K562 (cell line): Measurements from ENCODE around the gene HMOX2. TPM values are rescaled to one million over a fixed set of nuclear protein-coding genes. Genes with fewer than 3 reads are reported as not detected.

Experiments
- ATAC-seq: fragments of 200-7000 bp; cut with Tn5 transposase; 3 replicates; pipeline ENCODE4 v1.9.1; 2020; ENCODE audit warnings: moderate library complexity
- BruUV-seq: library from RNA; stranded (reverse); fragments of 400-500 nt; replicated peaks from 2 replicates; lab custom pipeline; 2021; lab: Mats Ljungman, UMichigan
- CTCF ChIA-PET: fragments of 300-600 bp; formaldehyde crosslinking; extraction: SDS; loops from one replicate; lab custom pipeline; 2021; ENCODE audit warnings: low intra/inter-chr PET ratio; lab: Yijun Ruan, JAX
- POLR2A ChIA-PET: fragments of 300-600, 350-650 bp; sonication (Branson Sonifier 250); formaldehyde crosslinking; extraction: SDS; loops from one replicate; lab custom pipeline; 2021; ENCODE audit warnings: antibody characterized with exemption, inconsistent platforms; lab: Yijun Ruan, JAX
- DNase-seq, 4 experiments: peaks; one replicate each; pipeline versions ENCODE4 v3.0.0 to v3.0.0-alpha.2; 2011 to 2018; ENCODE audit warnings: low spot score in 3 of 4, mixed read lengths in 3 of 4; ENCODE audit errors: extremely low read depth in 1 of 4
- FAIRE-seq: peaks from 2 replicates; lab custom pipeline; 2011; peaks lifted over from hg19 to GRCh38; lab: Jason Lieb, UNC
- H2AFZ ChIP-seq: 2 replicates; pipeline ENCODE4 v1.6.0; 2011; ENCODE audit warnings: low read depth, low read length, control low read depth, inconsistent platforms
- H3K27ac ChIP-seq: fragments of 200-600 bp; 3 replicates; pipeline ENCODE4 v1.8.0; 2011; ENCODE audit warnings: low read depth, mild to moderate bottlenecking, control low read depth, inconsistent platforms, low read length, moderate library complexity, mixed read lengths; ENCODE audit errors: extremely low read depth
- H3K27me3 ChIP-seq, 2 experiments: fragments of 300-600 bp in 1 of 2; 2 replicates in 1 of 2; 3 replicates in 1 of 2; pipeline versions ENCODE4 v1.6.0 to v1.8.0; 2011; ENCODE audit warnings: inconsistent platforms in 2 of 2, low read length in 2 of 2, mild to moderate bottlenecking in 1 of 2, mixed read lengths in 1 of 2, moderate library complexity in 1 of 2; ENCODE audit not compliant: control insufficient read depth in 2 of 2, insufficient read depth in 2 of 2
- H3K36me3 ChIP-seq: fragments of 300-600 bp; 3 replicates; pipeline ENCODE4 v1.8.0; 2011; ENCODE audit warnings: mild to moderate bottlenecking, low read length, inconsistent platforms; ENCODE audit not compliant: control insufficient read depth, insufficient read depth
- H3K4me1 ChIP-seq, 2 experiments: fragments of 200-600 bp in 1 of 2; replicated peaks in 1 of 2; 2 replicates in 1 of 2; 3 replicates in 1 of 2; pipeline versions ENCODE4 v1.5.1 to v1.8.0; 2011; ENCODE audit warnings: inconsistent platforms in 2 of 2, low read length in 2 of 2, mild to moderate bottlenecking in 1 of 2, mixed read lengths in 1 of 2, moderate library complexity in 1 of 2; ENCODE audit not compliant: control insufficient read depth in 2 of 2, insufficient read depth in 2 of 2
- H3K4me2 ChIP-seq: 2 replicates; pipeline ENCODE4 v1.6.1; 2011; ENCODE audit warnings: low read length, control low read depth, inconsistent platforms, mixed read lengths; ENCODE audit not compliant: insufficient read depth
- H3K4me3 ChIP-seq: fragments of 200-600 bp; sonication (generic), shearing (Covaris generic); 2 replicates; pipeline ENCODE4 v1.5.1; 2016; ENCODE audit warnings: control low read depth, inconsistent platforms
- H3K79me2 ChIP-seq: fragments of 200-600 bp; 3 replicates; pipeline ENCODE4 v1.8.0; 2011; ENCODE audit warnings: low read length, inconsistent platforms; ENCODE audit not compliant: control insufficient read depth, insufficient read depth
- H3K9ac ChIP-seq, 2 experiments: 2 replicates each; pipeline versions ENCODE4 v1.6.0 to v1.6.1; 2011; ENCODE audit warnings: low read depth in 2 of 2, low read length in 2 of 2, control low read depth in 1 of 2, inconsistent platforms in 1 of 2, mild to moderate bottlenecking in 1 of 2, mixed read lengths in 1 of 2; ENCODE audit not compliant: insufficient read depth in 1 of 2
- H3K9me1 ChIP-seq: one replicate; pipeline ENCODE4 v1.6.0; 2011; ENCODE audit warnings: inconsistent platforms, mild to moderate bottlenecking, low read length, moderate library complexity; ENCODE audit not compliant: control insufficient read depth, insufficient read depth
- H3K9me3 ChIP-seq: replicated peaks from 2 replicates; pipeline ENCODE4 v1.5.1; 2011; ENCODE audit warnings: low read depth, low read length, inconsistent platforms; ENCODE audit not compliant: control insufficient read depth, insufficient read depth
- H4K20me1 ChIP-seq: replicated peaks from 2 replicates; pipeline ENCODE4 v1.6.1; 2011; ENCODE audit warnings: low read length, inconsistent platforms, mixed read lengths; ENCODE audit not compliant: control insufficient read depth, insufficient read depth
- AFF1 ChIP-seq, 2 experiments: fragments of 450-650 bp; IDR thresholded peaks; 2 replicates each; pipeline ENCODE4 v1.6.1; 2018; ENCODE audit warnings: mild to moderate bottlenecking in 2 of 2, low read depth in 1 of 2; ENCODE audit not compliant: partially characterized antibody in 2 of 2
- CEBPG ChIP-seq, 3 experiments: fragments of 200-800 bp in 1 of 3; sonication (Bioruptor generic) in 1 of 3; sonication (generic) in 1 of 3; formaldehyde crosslinking in 1 of 3; IDR thresholded peaks in 2 of 3; conservative IDR thresholded peaks in 1 of 3; 2 replicates each; pipeline versions ENCODE4 v1.6.1 to v1.8.0; 2016 to 2022; ENCODE audit warnings: missing compliant biosample characterization in 2 of 3, missing genetic modification characterization in 2 of 3, mild to moderate bottlenecking in 1 of 3, missing genetic modification reagents in 1 of 3
- GABPA ChIP-seq: fragments of 200-800 bp; sonication (Bioruptor generic); conservative IDR thresholded peaks from 2 replicates; pipeline ENCODE4 v1.6.1; 2016; ENCODE audit warnings: low read depth, missing genetic modification characterization, missing compliant biosample characterization
- HNRNPUL1 ChIP-seq: fragments of 200-400 bp; formaldehyde crosslinking; IDR thresholded peaks from 2 replicates; pipeline ENCODE4 v1.6.1; 2017; ENCODE audit warnings: low read length
- KLF16 ChIP-seq: IDR thresholded peaks from 2 replicates; pipeline ENCODE4 v1.6.1; 2016; ENCODE audit warnings: antibody characterized with exemption
- NR4A1 ChIP-seq, 2 experiments: fragments of 250-450 bp in 1 of 2; fragments of 450-650 bp in 1 of 2; sonication (Bioruptor Pico) in 1 of 2; IDR thresholded peaks; 2 replicates each; pipeline versions ENCODE4 v1.4.0 to v1.6.1; 2016 to 2020; ENCODE audit warnings: mild to moderate bottlenecking in 2 of 2, missing compliant biosample characterization in 1 of 2, missing genetic modification characterization in 1 of 2, moderate library complexity in 1 of 2
- PRPF4 ChIP-seq: fragments of 200-400 bp; formaldehyde crosslinking; IDR thresholded peaks from one replicate; pipeline ENCODE4 v1.6.1; 2017; ENCODE audit warnings: low read length, low read depth, mild to moderate bottlenecking; ENCODE audit not compliant: insufficient read depth, poor library complexity, severe bottlenecking
- SIX5 ChIP-seq, 2 experiments: IDR thresholded peaks; 2 replicates each; pipeline ENCODE4 v1.6.1; 2011; ENCODE audit warnings: low read length in 2 of 2, borderline replicate concordance in 1 of 2, low read depth in 1 of 2, mild to moderate bottlenecking in 1 of 2, moderate library complexity in 1 of 2; ENCODE audit not compliant: insufficient read depth in 1 of 2
- SNIP1 ChIP-seq: fragments of 450-650 bp; IDR thresholded peaks from 2 replicates; pipeline ENCODE4 v1.7.1; 2017; ENCODE audit warnings: low read depth, mild to moderate bottlenecking
- ZBTB11 ChIP-seq, 3 experiments: fragments of 200-800 bp in 1 of 3; fragments of 250-450 bp in 1 of 3; fragments of 450-650 bp in 1 of 3; sonication (Bioruptor Pico) in 1 of 3; sonication (Bioruptor generic) in 1 of 3; formaldehyde crosslinking in 1 of 3; IDR thresholded peaks; 2 replicates each; pipeline versions ENCODE4 v1.6.1 to v1.8.0; 2016 to 2022; ENCODE audit warnings: mild to moderate bottlenecking in 2 of 3, missing genetic modification characterization in 2 of 3, missing compliant biosample characterization in 1 of 3, moderate library complexity in 1 of 3
- ZNF41 ChIP-seq: fragments of 250-450 bp; sonication (Bioruptor Pico); conservative IDR thresholded peaks from 2 replicates; pipeline ENCODE4 v1.4.0; 2020; ENCODE audit warnings: mild to moderate bottlenecking
- whole genome bisulfite sequencing: fragments of 100-300 bp; shearing (Covaris generic); methylation state at CpG from one replicate; pipeline ENCODE4 v1.1.6; 2016; ENCODE audit warnings: low coverage, mixed read lengths; ENCODE audit not compliant: insufficient coverage; ENCODE audit errors: missing lambda C conversion rate; 5-methylcytosine and 5-hydroxymethylcytosine counted together
- in situ Hi-C: fragments of 300-500 bp; cut with MboI; formaldehyde crosslinking; loops from 4 replicates; pipeline ENCODE4 v1.15.0; 2018; ENCODE audit warnings: inconsistent platforms, mixed read lengths
- intact Hi-C: fragments of 100-400 bp; cut with micrococcal nuclease; formaldehyde crosslinking; loops from 2 replicates; pipeline ENCODE4 v1.14.2; 2022
- polyA plus RNA-seq, 8 experiments: library from polyadenylated mRNA; depleted of rRNA in 4 of 8; stranded (reverse) in 5 of 8; unstranded in 3 of 8; fragments of >200 nt; fragmentation: Nextera tagmentation in 2 of 8; fragmentation: Illumina TruSeq in 1 of 8; extraction: Ambion mirVana in 2 of 8; extraction: Trizol in 1 of 8; gene quantifications; 2 replicates each; pipeline versions ENCODE4 v1.2.1 to v1.2.3, GENCODE V29; 2011 to 2014; ENCODE audit warnings: inconsistent platforms in 1 of 8, missing spikeins in 1 of 8
- total RNA-seq, 7 experiments: library from RNA; depleted of rRNA in 6 of 7; stranded (reverse); fragments of >200 nt in 6 of 7; fragmentation: Illumina TruSeq in 2 of 7; extraction: Trizol in 2 of 7; gene quantifications; 2 replicates each; pipeline versions ENCODE4 v1.2.1 to v1.2.3, GENCODE V29; 2011 to 2021; ENCODE audit warnings: low replicate concordance in 1 of 7

HMOX2 gene
- total and polyA plus RNA-seq, 9 of the 15 experiments (the other 6 are each of a cell fraction or from before 2014, with no cell fraction given) = 26.8 to 87.4 (median 57.4) TPM

- BruUV-seq = no TSS peak
- Histone ChIP-seq H3K9me1 (no peaks in the 10 kb centered on the region), H3K36me3 (peaks cover 78% of the 10 kb centered on the region), H3K79me2 (peaks cover 63% of the 10 kb centered on the region), H3K9me3 (no peaks in the 10 kb centered on the region), H3K27ac (peak overlapping the region; percentile 87), H3K27me3 (no peaks in the 10 kb centered on the region), H3K4me2 (peak overlapping the region; percentile 82), H3K4me3 (peak overlapping the region; percentile 45), H3K9ac (peak overlapping the region; percentile 40 to 74; a peak in 3 of 4 replicates), H3K4me1 (peaks cover 13 to 23% of the 10 kb centered on the region in 2 experiments; a peak in 4 of 5 replicates), H4K20me1 (no peaks in the 10 kb centered on the region), H2AFZ (peak overlapping the region; percentile 76)
- peak; percentile 53 to 95 (median 63) for DNase-seq
- peak; percentile 99 for FAIRE-seq
- intact Hi-C loops = no loop called here
- 8% methylated on average over 12 of the region's 12 CpGs for WGBS
- POLR2A ChIA-PET = interaction anchor here (0.9 to 1.7 kb wide), 6 partner anchors 10 to 182 kb away, joined by 3 to 5 read pairs (median 4); partner anchors contain the start of gene NMRAL1
- peak; percentile 95 for ATAC-seq
- CTCF ChIA-PET = no interaction called here
- in situ Hi-C loops = no loop called here
- TF ChIP-seq KLF16 (no peak), PRPF4 (no peak), SNIP1 (no peak), AFF1 (IDR thresholded peaks at IDR 0.05; ENCODE audit: low read depth in 1 of 2, partially characterized antibody in 2 of 2) (peak in 1 of 2 experiments; percentile 35), CEBPG (CRISPR knock-in tag; IDR thresholded peaks at IDR 0.05) (no peak), CEBPG (tag; conservative IDR thresholded peaks at IDR 0.05 in 1 of 2, IDR thresholded peaks at IDR 0.05 in 1 of 2) (no peak), ZBTB11 (CRISPR knock-in tag; IDR thresholded peaks at IDR 0.05) (no peak), SIX5 (IDR thresholded peaks at IDR 0.05; ENCODE audit: borderline replicate concordance in 1 of 2, insufficient read depth in 1 of 2, low read depth in 1 of 2, low read length in 2 of 2) (no peak), NR4A1 (CRISPR knock-in tag; IDR thresholded peaks at IDR 0.05) (no peak), NR4A1 (tag; IDR thresholded peaks at IDR 0.05) (no peak), GABPA (tag) (peak; percentile 57), ZNF41 (CRISPR knock-in tag) (no peak), HNRNPUL1 (no peak)
Measured at GRCh38 chr16:4433914-4434787, 42.0 kb upstream of the HMOX2 start.
